Measurements from ENCODE around the gene LOC101059915. TPM values are rescaled to one million over a fixed set of nuclear protein-coding genes. Genes with fewer than 3 reads are reported as not detected.
"Not testable (repeated sequence)": the region's sequence is repeated elsewhere in the genome, so short reads cannot be mapped to it uniquely, and the experiment has no call there.

Gene LOC101059915

DNA sequence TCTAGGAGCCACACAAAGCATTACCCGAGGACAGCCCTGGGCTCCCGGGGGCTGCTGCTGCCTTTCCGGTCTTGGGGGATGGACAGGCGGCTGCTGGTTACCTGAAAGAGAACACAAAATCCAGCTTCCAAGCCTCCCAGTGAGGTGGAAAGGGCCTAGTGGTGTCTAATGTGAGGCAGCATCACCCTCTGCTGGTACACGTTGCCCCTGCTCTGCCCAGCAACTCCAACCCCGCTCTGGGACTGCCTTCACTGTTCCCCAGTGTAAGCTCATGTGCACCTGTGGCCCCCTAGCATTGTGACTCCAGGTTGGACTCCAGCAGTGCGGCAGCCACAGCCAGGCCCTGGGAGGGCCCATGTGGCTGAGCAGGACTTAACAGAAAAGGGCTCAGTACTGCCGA is 48.2 kb downstream of the LOC101059915 start:
- H3F3A ChIP-seq (ENCODE audit: insufficient read depth, low read length, poor library complexity, severe bottlenecking); H3K4me3 ChIP-seq (ENCODE audit: low read length); H3K36me3 ChIP-seq (ENCODE audit: insufficient read depth, low read length); H3K27ac ChIP-seq (ENCODE audit: low read length); H3K9ac ChIP-seq (ENCODE audit: low read length); H3K79me2 ChIP-seq (replicated peaks; ENCODE audit: insufficient read depth, low read length); H3K9me3 ChIP-seq (ENCODE audit: low read length); H4K20me1 ChIP-seq (ENCODE audit: insufficient read depth); H3K4me2 ChIP-seq (ENCODE audit: low read length); H3K27me3 ChIP-seq (ENCODE audit: insufficient read depth, low read depth, low read length); H2AFZ ChIP-seq (ENCODE audit: low read depth, low read length); H3K9me2 ChIP-seq (ENCODE audit: insufficient read depth, low read length): not testable (repeated sequence)

DNA sequence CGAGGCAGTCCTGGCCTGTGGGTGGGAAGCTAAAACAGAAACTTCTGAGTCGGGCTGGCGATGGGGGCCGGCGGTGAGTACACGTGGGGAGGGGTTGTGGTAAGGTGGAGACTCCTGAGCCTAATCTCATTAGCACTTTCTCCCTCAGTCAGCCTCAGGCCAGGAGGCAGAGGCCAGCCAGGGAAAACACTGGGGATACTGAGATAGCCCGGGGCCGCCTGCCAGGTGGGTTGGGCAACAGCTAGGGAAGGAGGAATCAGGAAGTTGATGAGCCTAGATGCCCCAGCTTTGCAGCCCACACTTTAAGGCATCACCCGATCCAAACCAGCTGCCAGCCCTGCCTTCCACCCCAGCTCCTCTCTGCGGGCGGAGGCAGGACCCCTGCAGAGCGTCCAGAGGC is 49.0 kb downstream of the LOC101059915 start:
- H3K36me3 ChIP-seq (ENCODE audit: insufficient read depth, low read length); H3K4me2 ChIP-seq (ENCODE audit: low read length); H3K27me3 ChIP-seq (ENCODE audit: insufficient read depth, low read depth, low read length); H3K9ac ChIP-seq (ENCODE audit: low read length); H3K79me2 ChIP-seq (replicated peaks; ENCODE audit: insufficient read depth, low read length); H3K27ac ChIP-seq (ENCODE audit: low read length); H3K9me2 ChIP-seq (ENCODE audit: insufficient read depth, low read length); H2AFZ ChIP-seq (ENCODE audit: low read depth, low read length); H4K20me1 ChIP-seq (ENCODE audit: insufficient read depth); H3F3A ChIP-seq (ENCODE audit: insufficient read depth, low read length, poor library complexity, severe bottlenecking); H3K4me3 ChIP-seq (ENCODE audit: low read length); H3K9me3 ChIP-seq (ENCODE audit: low read length): not testable (repeated sequence)

DNA sequence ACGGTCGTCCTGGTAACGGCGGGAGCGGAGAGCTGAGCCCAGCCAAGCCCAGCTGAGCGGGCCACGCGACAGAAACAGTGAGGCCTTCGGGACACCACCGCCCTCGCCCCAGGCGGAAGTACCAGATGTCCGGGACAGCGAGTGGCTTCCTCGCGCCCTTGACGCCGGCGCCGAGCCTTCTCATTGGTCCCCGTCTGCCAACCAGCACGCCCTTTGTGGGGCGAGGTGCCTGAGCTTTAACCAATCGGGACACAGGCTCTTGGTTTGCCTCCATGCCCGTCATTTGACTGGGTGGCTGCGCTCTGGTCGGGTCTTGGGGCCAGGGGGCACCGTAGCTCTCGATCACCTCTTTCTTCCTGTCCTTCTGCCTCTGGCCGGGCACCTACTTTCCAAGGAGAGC is 50.8 kb downstream of the LOC101059915 start, which contains the start of gene CXorf49:
CXorf49 (minus strand) TSS at position 101 of the 400 bp plus-strand sequence. CDS start 134 bp downstream, outside the sequence.
- H3K36me3 ChIP-seq (ENCODE audit: insufficient read depth, low read length); H3K9me3 ChIP-seq (ENCODE audit: low read length); H3K79me2 ChIP-seq (replicated peaks; ENCODE audit: insufficient read depth, low read length); H4K20me1 ChIP-seq (ENCODE audit: insufficient read depth); H2AFZ ChIP-seq (ENCODE audit: low read depth, low read length); H3K27ac ChIP-seq (ENCODE audit: low read length); H3K9me2 ChIP-seq (ENCODE audit: insufficient read depth, low read length); H3K9ac ChIP-seq (ENCODE audit: low read length); H3K27me3 ChIP-seq (ENCODE audit: insufficient read depth, low read depth, low read length); H3K4me2 ChIP-seq (ENCODE audit: low read length); H3K4me3 ChIP-seq (ENCODE audit: low read length); H3F3A ChIP-seq (ENCODE audit: insufficient read depth, low read length, poor library complexity, severe bottlenecking): not testable (repeated sequence)

DNA sequence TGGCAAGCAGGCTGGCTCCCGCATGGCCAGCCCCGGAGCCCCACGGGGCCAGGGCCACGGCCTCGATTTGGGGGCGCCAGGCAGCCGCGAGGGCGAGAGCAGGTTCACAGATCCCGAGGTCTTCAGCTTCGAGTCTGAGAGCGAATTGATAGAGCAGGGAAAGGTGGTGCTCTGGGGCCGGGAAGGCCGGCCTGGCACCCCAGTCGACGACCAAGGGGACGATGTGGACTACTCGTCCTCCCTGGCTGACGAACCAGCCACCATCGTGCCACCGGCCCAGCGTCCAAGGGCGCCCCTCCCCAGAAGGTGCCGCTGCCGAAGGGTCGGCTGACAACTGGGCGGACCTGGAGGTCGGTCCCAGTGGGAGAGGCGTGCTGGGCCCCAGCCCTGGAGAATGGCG is 51.8 kb downstream of the LOC101059915 start:
- not testable (repeated sequence) for H3F3A ChIP-seq (ENCODE audit: insufficient read depth, low read length, poor library complexity, severe bottlenecking); H2AFZ ChIP-seq (ENCODE audit: low read depth, low read length); H3K9me2 ChIP-seq (ENCODE audit: insufficient read depth, low read length); H3K4me3 ChIP-seq (ENCODE audit: low read length); H4K20me1 ChIP-seq (ENCODE audit: insufficient read depth); H3K79me2 ChIP-seq (replicated peaks; ENCODE audit: insufficient read depth, low read length); H3K27ac ChIP-seq (ENCODE audit: low read length); H3K9ac ChIP-seq (ENCODE audit: low read length); H3K27me3 ChIP-seq (ENCODE audit: insufficient read depth, low read depth, low read length); H3K4me2 ChIP-seq (ENCODE audit: low read length); H3K9me3 ChIP-seq (ENCODE audit: low read length); H3K36me3 ChIP-seq (ENCODE audit: insufficient read depth, low read length)

GRCh38 chrX:71720289-71720886 is 53.0 kb downstream of the LOC101059915 start:
- not testable (repeated sequence) for H3K36me3 ChIP-seq (ENCODE audit: insufficient read depth, low read length); H3K27ac ChIP-seq (ENCODE audit: low read length); H3K9ac ChIP-seq (ENCODE audit: low read length); H3K27me3 ChIP-seq (ENCODE audit: insufficient read depth, low read depth, low read length); H3K79me2 ChIP-seq (replicated peaks; ENCODE audit: insufficient read depth, low read length); H3K9me3 ChIP-seq (ENCODE audit: low read length); H3K4me2 ChIP-seq (ENCODE audit: low read length); H3K9me2 ChIP-seq (ENCODE audit: insufficient read depth, low read length); H3K4me3 ChIP-seq (ENCODE audit: low read length); H4K20me1 ChIP-seq (ENCODE audit: insufficient read depth); H2AFZ ChIP-seq (ENCODE audit: low read depth, low read length); H3F3A ChIP-seq (ENCODE audit: insufficient read depth, low read length, poor library complexity, severe bottlenecking)

Small RNAs within 50 kb of the gene (small RNA-seq; reads per million reads assigned to genes)
- 0 reads per million in 3 experiments for gene BX276092.4

Other genes starting within 250 kb of the LOC101059915 start
- 322 and 340 TPM in 2 replicates for gene OGT, start 134.4 kb upstream of the LOC101059915 start, polyA plus RNA-seq
- gene GCNA, start 89.1 kb upstream of the LOC101059915 start, polyA plus RNA-seq: 11.0 and 14.6 TPM in 2 replicates
- not detected in 2 replicates for gene CXCR3, start 49.0 kb upstream of the LOC101059915 start, polyA plus RNA-seq
- not detected in 2 replicates for gene CXorf49, start 50.7 kb downstream of the LOC101059915 start, polyA plus RNA-seq
- not detected in 2 replicates for gene CXorf49B, start 95.8 kb downstream of the LOC101059915 start, polyA plus RNA-seq
- gene NHSL2, start 243.3 kb downstream of the LOC101059915 start, polyA plus RNA-seq: 0.87 and 1.5 TPM in 2 replicates

All from neural cell (in vitro differentiated cells).